ENCODE data around the gene PLK5.

Gene PLK5

GRCh38 chr19:1579222-1579621, 55.3 kb downstream of the PLK5 start:
- DNase-seq: no peak

- no peak for DNase-seq
Observed at GRCh38 chr19:1580382-1580781, 56.5 kb downstream of the PLK5 start.

- no peak for DNase-seq
Observed at GRCh38 chr19:1580957-1581356, 57.1 kb downstream of the PLK5 start.

- no peak for DNase-seq
Observed at GRCh38 chr19:1582201-1582600, 58.3 kb downstream of the PLK5 start.

- no peak for DNase-seq
Observed at GRCh38 chr19:1584500-1585242, 60.8 kb downstream of the PLK5 start.

GRCh38 chr19:1585243-1585580, 61.3 kb downstream of the PLK5 start:
- DNase-seq: no peak
